Stimulated activated CD4-positive, alpha-beta T cell treated with anti-CD3 and anti-CD28 coated beads, Interleukin-4, amount 100 ng/mL, for 1 hour (primary cell): ENCODE measurements around the gene CPA2.
"Not testable (repeated sequence)": the region's sequence is repeated elsewhere in the genome, so short reads cannot be mapped to it uniquely, and the experiment has no call there.

Experiments used
- DNase-seq: peaks from one replicate; pipeline ENCODE4 v3.0.0-alpha.2; 2020

Gene CPA2

GRCh38 chr7:130266258-130266960, at the start of gene CPA2:
Gene CPA2 (plus strand): TSS chr7:130266863. CDS start chr7:130266882, 19 bp downstream.
- no peak for DNase-seq

GRCh38 chr7:130218806-130219620, 47.6 kb upstream of the CPA2 start:
- DNase-seq, result no peak

- no peak for DNase-seq
Observed at GRCh38 chr7:130219871-130220270, 46.8 kb upstream of the CPA2 start.

- DNase-seq, result no peak
Observed at GRCh38 chr7:130221746-130222145, 44.9 kb upstream of the CPA2 start.

- no peak for DNase-seq
Observed at GRCh38 chr7:130223646-130224045, 43.0 kb upstream of the CPA2 start.

- no peak for DNase-seq
Observed at GRCh38 chr7:130224210-130224609, 42.5 kb upstream of the CPA2 start.

- not testable (repeated sequence) for DNase-seq
Observed at GRCh38 chr7:130224923-130225322, 41.7 kb upstream of the CPA2 start.

- no peak for DNase-seq
Observed at GRCh38 chr7:130226333-130226732, 40.3 kb upstream of the CPA2 start.

- no peak for DNase-seq
Observed at GRCh38 chr7:130227883-130228575, 38.6 kb upstream of the CPA2 start.

- no peak for DNase-seq
Observed at GRCh38 chr7:130228840-130229502, 37.7 kb upstream of the CPA2 start.

- DNase-seq, result not testable (repeated sequence)
Observed at GRCh38 chr7:130229981-130230380, 36.7 kb upstream of the CPA2 start.

- no peak for DNase-seq
Observed at GRCh38 chr7:130231792-130232191, 34.9 kb upstream of the CPA2 start.

- no peak for DNase-seq
Observed at GRCh38 chr7:130232209-130232608, 34.5 kb upstream of the CPA2 start.

- DNase-seq, result no peak
Observed at GRCh38 chr7:130234078-130234477, 32.6 kb upstream of the CPA2 start.

- not testable (repeated sequence) for DNase-seq
Observed at GRCh38 chr7:130236361-130236760, 30.3 kb upstream of the CPA2 start.

- DNase-seq, result no peak
Observed at GRCh38 chr7:130240240-130240639, 26.4 kb upstream of the CPA2 start.

- peak; percentile 66 for DNase-seq
Observed at GRCh38 chr7:130242198-130243014, 24.3 kb upstream of the CPA2 start.

GRCh38 chr7:130243486-130243885, 23.2 kb upstream of the CPA2 start:
- DNase-seq, result not testable (repeated sequence)

- not testable (repeated sequence) for DNase-seq
Observed at GRCh38 chr7:130246491-130246890, 20.2 kb upstream of the CPA2 start.

GRCh38 chr7:130248842-130249241, 17.8 kb upstream of the CPA2 start:
- not testable (repeated sequence) for DNase-seq

GRCh38 chr7:130249626-130250025, 17.0 kb upstream of the CPA2 start:
- DNase-seq, result not testable (repeated sequence)

- DNase-seq, result no peak
Observed at GRCh38 chr7:130254555-130254954, 12.1 kb upstream of the CPA2 start.
